Measurements from ENCODE around the gene PLAGL1.
"Not testable (repeated sequence)": the region's sequence is repeated elsewhere in the genome, so short reads cannot be mapped to it uniquely, and the experiment has no call there.

PLAGL1 gene, protein sequence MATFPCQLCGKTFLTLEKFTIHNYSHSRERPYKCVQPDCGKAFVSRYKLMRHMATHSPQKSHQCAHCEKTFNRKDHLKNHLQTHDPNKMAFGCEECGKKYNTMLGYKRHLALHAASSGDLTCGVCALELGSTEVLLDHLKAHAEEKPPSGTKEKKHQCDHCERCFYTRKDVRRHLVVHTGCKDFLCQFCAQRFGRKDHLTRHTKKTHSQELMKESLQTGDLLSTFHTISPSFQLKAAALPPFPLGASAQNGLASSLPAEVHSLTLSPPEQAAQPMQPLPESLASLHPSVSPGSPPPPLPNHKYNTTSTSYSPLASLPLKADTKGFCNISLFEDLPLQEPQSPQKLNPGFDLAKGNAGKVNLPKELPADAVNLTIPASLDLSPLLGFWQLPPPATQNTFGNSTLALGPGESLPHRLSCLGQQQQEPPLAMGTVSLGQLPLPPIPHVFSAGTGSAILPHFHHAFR

DNA sequence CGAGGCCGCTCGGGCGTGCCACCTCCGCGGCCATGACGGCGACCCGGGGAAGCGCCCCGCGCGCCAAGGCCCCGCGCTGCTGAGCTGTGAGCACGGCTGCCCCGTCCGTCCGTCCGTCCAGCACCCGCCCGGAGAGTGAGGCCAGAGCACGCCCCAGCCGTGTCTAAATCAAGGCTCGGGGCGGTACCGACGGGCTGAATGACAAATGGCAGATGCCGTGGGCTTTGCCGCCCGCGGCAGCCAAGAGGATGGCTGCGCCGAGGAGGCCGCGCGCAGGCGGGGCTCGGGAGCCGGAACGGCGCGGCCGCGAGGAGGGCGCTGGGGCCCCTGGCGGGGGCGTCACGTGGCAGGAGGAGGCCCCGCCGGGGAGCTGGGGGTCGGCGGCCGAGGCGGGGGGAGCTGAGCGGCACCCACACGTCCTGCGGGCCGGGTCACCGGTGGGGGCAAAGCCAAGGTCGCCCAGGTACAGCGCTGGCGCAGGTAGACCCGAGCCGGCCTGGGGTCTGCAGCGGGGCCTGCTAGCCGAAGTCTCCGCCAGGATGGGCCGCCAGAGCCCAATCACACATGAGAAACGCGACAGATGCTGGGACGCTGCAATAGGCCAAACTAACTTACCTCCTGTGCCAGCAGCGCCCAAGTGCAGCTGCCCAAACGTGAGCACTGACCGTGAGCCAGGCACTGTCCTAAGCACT is at the start of gene PLAGL1:
PLAGL1 (minus strand) TSS at position 140 of the 692 bp plus-strand sequence. CDS start 60,123 bp downstream, outside the sequence.
- DNase-seq = peak in 1 of 2 donors; percentile 17

DNA sequence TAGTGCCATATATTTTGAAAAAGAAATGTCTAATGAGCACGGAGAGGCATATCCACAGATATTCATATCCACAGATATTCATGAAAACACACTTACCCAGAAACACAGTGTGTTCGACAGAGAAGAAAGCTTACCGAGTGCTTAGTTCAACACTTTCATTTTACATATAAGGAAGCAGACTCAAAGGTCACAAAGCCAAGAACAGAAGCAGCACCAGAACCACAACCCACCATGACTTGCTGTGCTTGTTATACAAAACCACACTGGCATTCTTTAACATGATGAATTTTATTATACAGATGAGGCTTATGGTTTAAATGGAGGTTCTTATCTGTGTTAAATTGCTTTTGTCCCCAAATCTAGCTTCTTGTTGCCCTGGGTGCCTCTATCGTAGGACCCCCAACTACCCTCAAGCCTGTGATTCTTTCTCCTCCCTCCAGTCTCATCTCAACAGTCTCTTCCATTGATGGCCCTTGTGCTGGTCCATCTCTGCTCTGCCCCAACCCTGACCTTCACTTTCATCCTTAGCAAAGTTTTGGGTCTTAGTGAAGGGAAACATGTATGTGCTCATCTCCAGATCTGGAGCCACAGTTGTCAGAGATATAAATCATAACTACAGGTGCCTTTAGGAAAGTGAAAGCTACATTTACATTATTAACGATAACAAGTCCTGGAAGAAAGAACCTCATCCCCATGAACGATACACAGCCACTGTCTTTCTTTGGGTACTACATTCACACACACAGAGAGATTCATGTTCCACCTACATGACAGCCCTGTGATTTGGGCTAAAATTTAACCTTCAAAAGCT is 47.3 kb upstream of the PLAGL1 start:
- DNase-seq = peak in 1 of 2 donors; percentile 73

DNA sequence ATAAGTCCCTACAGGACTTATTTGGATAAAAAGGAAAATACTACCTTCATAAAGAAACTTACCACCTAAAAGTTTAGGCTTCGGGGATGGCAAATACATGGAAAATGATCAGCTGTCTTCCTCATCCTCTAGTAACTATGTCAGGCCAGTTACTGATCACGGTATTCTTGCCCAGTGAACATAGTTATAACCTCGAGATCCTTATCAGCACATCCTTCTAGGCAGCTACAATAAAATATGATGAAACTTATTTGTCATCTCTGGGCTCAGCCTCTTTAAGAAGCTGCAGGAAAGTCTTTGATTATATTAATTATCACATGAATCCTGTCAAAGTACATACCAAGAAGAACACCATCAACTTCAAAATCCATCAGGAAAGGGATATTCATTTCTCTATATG is 45.5 kb upstream of the PLAGL1 start:
- DNase-seq = peak in 1 of 2 donors; percentile 34

DNA sequence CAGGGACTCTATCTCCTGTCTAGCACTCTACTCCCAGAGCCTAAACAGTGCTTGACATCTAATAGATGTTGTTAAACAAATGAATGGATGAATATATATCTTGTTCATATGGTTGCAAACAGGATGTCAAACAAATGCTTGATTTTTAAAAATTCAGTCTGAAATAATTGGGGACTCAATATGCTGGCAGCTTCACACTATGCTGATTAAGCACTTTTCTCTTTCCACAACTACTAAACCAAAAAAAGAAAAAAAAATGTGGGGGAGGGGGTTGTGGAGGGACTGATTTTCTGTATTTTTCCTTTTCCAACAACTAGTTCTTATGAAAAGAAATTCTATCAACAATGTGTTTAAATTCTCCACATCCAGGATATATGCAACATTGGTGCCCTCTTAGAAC is 44.4 kb upstream of the PLAGL1 start:
- no peak for DNase-seq

DNA sequence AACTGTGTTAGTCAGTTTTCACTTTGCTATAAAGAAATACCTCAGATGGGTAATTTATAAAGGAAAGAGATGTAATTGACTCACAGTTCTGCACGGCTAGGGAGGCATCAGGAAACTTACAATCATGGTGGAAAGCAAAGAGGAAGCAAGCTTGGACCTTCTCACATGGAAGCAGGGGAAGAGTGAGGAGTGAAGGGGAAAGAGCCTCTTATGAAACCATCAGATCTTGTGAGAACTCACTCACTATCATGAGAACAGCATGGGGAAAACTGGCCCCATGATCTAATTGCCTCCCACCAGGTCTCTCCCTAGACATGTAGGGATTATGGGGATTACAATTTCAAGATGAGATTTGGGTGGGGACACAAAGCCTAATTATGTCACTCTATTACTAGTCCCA is 41.3 kb upstream of the PLAGL1 start:
- no peak for DNase-seq

DNA sequence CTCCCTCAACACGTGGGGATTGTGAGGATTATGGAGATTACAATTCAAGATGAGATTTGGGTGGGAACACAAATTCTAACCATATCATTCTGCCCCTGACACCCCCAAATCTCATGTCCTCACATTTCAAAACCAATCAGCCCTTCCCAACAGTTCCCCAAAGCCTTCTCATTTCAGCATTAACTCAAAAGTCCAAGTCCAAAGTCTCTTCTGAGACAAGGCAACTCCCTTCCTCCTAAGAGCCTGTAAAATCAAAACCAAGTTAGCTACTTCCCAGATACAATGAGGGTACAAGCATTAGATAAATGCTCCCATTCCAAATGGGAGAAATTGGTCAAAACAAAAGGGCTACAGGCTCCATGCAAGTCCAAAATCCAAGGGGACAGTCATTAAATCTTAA is 39.6 kb upstream of the PLAGL1 start:
- DNase-seq = no peak

DNA sequence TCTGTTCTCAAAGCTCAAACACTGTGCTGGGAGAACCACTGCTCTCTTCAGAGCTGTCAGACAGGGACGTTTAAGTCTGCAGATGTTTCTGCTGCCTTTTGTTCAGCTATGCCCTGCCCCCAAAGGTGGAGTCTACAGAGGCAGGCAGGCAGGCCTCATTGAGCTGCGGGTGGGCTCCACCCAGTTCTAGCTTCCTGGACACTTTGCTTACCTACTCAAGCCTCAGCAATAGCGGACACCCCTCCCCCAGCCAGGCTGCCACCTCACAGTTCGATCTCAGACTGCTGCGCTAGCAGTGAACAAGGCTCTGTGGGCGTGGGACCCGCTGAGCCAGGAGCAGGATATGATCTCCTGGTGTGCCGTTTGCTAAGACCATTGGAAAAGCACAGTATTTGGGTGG is 38.6 kb upstream of the PLAGL1 start:
- DNase-seq = not testable (repeated sequence)

DNA sequence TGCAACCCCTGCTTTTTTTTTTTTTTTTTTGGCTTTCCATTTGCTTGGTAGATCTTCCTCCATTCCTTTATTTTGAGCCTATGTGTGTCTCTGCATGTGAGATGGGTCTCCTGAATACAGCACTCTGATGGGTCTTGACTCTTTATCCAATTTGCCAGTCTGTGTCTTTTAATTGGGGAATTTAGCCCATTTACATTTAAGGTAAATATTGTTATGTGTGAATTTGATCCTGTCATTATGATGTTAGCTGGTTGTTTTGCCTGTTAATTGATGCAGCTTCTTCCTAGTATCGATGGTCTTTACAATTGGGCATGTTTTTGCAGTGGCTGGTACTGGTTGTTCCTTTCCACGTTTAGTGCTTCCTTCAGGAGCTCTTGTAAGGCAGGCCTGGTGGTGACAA is 36.9 kb upstream of the PLAGL1 start:
- not testable (repeated sequence) for DNase-seq

DNA sequence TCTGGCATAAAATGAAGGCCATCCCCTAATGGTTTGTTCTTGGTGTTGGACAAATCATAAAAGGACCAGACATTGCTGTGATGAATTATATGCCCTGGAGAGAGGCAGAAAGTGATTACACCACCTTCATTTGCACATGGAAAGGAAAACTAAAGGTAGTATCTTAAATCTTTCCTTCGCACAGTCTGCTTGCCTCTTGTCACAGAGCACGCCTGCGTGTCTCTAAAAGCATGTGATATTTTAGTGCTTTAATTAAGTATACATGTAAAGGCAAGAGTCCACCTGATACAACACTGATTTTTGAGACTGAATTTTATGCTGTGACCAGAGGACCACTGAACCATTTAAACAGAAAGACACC is 28.8 kb upstream of the PLAGL1 start:
- no peak for DNase-seq

DNA sequence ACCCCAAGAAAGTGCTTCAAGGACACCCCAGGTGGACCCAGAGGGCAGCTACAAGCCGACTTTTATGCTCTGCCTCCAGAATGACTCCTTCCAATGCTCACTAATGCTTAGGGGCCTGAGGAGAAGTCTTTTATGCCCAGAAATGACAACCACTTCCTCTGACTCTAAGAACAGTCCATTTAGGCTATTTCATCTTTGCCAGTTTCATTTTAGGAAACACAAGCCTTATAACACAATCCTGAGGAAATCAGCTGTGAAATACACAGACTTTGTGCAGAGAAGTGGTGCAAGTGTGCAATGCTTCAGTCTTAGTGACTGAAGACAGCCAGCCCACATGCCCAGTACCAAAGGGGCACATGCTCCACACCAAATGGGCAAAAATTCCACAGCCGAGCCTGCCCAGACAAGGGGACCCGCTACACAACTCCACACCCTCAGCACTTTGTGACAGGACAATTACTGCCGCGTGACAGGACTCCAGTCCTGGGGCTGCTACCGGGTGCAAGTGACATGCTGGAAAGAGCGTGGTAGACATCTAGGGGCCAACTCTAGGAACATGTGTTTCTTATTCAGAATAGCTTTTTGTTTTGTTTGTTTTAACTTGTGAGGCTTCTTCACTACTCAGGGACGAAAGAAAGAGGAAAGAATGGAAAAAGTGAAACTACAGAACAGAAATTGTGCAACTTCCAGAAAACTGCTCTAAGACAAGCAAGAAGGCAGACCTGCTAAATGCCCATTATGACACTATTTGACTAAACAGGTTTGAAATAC is 28.2 kb upstream of the PLAGL1 start:
- DNase-seq = peak; percentile 9 to 67

DNA sequence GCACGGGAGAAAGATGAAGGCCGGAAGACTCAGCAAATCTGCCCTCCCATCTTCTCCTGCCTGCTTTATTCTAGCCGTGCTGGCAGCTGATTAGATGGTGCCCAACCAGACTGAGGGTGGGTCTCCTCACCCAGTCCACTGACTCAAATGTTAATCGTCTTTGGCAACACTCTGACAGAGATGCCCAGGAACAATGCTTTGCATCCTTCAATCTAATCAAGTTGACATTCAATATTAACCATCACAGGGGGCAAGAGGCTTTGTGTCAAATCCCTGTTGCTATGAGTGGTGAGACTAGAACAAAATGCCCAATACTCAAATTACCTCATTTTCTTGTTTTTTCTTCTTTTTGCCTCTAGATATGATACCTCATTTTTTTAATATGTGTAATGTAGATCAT is 27.4 kb upstream of the PLAGL1 start:
- no peak for DNase-seq

DNA sequence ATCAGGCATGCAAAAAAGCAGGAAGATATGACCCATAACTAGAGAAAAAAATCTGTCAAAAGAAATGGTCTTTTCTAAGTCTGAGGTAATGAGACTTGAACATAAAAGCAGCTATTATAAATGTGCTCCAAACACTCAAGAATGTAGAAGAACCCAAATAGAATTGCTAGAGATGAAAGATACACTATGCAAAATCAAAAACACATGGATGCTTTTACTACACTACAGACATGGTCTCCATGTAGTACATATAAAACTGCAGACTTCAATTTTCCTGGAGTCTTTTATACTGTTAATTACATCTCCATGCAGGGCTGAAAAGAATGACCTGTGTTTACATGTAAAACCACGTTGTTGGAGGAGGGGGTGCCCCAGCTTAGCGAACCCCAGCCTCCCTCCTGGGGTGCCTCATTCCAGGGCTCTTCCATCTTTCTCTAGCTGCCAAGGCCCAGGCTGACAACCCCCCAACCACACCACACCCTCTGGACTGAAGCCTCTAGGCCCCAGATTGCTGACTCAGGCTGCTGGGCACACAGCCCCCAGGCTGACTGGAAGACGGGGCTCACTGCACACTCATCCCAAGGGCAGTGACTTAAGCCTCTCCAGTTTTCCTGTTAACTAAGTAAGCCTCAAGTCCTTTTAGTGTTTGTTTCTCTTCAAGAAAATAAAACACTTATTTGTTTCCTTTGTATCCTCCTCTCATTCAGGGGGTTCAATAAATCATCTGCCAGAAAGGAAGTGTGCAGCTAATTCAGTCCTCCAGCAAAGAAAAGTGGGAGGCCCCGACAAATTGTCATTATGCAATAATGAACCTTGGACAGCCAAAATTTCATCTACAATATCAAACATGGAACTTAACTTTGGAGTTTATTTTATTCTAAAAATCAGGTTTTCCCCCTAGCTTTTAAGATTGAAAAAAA is 26.0 kb upstream of the PLAGL1 start:
- peak in 1 of 2 donors; percentile 50 for DNase-seq

DNA sequence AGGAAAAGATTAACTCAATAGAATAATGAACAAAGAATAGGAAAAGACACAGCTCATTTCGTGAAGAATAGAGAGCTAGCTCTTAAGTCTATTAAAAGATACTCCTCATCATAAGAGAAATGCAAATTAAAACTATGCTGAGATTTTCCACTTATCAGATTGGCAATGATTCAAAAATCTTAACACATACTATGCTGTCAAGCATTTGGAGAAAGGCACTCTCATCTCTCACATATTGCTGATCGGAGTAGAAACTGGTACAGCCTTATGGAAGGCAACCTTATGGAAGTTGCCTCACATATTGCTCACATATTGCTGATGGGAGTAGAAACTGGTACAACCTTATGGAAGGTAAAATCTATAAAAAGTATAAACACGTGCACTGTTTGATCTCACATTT is 21.4 kb upstream of the PLAGL1 start:
- DNase-seq = no peak

DNA sequence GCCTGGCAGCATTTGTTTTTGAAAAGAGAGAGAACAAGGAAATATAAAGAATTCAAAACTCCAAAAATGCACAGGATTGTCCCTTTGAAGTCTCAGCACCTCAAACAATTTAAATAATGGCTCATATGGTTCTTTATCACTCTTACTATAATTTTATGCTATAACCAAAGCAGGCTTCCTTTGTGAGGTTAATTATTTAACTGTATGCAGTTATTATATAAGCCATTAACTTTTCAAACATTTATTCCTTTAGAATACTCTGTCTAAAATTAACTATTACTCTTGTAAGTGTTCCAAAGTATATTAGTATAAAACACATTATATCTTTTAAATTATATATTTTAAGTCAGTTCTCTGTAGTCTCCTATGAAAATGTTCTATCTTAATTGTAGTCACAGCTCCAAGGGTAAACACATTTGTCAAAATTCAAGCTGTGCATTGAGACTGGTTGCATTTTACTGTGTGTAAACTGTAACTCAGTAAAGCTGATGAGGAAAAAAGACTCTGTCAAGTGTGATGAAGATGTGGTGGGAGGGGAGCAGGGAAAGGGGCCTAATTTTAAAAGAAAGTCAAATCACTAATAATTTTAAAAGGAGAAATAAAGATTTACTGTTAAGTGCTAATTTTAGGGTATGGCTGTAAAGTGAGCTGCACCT is 20.0 kb upstream of the PLAGL1 start:
- no peak for DNase-seq

DNA sequence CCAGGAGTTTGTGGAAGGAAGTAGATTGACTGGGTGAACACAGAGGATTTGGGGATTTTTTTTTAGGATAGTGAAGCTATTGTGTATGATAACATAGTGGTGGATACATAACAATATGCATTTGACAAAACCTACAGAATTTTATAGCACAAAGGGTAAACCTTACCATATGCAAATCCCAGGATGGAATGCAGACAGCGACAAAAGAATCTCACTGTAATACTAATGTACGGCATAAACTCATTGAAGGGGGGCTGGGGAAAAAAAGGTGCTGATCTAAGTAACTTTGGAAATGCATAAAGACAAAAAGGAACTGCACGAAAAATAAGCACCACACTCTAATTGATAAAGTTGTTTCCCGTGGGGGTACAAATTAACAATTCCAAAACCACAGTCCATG is 15.2 kb upstream of the PLAGL1 start:
- no peak for DNase-seq

DNA sequence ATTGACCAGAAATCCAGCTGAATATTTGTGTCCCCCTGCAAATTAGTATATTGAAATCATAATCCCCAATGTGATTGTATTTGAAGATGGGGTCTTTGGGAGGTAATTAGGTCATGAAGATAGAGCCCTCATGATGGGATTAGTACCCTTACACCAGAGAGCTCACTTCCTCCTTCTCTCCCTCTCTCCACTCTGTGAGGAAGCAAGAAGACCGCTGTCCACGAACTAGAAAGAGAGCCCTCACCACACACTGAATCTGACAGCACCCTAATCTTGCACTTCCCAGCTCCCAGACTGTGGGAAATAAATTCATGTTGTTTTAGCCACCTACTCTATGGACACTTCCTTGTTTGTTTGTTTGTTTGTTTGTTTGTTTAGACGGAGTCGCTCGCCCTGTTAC is 11.9 kb upstream of the PLAGL1 start:
- DNase-seq = peak in 1 of 2 donors; percentile 29

DNA sequence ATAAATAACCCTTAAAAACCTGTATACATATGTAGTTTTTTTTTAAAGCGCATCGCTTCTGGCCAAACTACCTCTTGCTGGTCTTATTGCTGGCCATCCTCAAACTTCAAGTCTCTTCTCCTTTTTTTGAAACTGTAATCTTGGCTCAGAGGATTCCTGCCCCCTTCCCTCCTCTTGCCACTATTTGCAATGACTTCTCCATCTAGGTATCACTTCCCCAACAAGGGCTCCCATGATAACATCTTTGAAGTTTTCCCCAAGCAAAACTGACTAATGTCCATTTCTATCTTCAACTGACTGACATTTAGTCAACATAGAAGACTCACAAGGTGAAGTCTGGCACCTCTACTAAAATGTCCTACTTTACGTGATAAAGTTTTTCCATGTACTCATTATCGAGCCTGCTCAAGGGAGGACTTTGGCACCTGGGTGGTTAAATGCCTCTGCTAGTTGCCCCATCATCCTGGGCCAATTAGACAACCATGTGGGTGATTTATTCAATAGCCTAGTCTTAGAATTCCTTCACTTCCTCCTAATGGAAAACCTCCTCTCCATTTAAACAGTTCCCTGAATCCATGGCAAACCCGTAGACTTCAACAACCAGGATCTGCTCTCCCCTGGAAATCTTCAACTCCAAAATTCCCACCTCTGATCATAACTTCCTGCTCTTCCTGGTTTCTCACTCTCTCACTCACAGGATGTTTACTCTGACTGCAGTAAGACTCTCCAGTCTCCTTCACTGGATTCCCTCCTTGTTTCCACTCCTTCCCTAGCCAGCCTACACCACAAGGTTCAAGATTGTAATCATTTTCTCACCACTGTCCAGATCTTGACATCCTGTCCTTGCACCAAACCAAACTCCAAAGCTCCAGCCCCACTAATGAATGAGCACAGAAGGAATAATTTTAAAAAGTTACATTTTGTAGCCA is 9.4 kb upstream of the PLAGL1 start:
- DNase-seq = no peak

DNA sequence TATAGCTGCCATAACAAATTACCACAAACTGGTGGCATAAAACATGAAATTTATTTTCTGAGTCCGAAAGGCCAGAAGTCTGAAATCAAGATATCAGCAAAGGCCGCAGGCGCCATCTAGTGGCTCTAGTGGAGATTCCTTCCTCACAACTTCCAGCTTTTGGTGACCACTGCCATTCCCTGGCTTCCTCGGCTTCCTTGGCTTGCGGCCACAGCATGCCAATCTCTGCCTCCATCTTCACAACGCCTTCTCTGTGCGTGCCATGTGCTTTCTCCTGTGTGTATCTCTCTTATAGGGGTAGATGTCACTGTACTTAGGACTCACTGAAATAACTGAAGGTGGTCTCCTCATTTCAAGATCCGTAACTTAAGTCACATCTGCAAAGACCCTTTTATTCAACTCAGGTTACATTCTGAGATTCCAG is 5.4 kb upstream of the PLAGL1 start:
- DNase-seq = peak; percentile 28 to 68

DNA sequence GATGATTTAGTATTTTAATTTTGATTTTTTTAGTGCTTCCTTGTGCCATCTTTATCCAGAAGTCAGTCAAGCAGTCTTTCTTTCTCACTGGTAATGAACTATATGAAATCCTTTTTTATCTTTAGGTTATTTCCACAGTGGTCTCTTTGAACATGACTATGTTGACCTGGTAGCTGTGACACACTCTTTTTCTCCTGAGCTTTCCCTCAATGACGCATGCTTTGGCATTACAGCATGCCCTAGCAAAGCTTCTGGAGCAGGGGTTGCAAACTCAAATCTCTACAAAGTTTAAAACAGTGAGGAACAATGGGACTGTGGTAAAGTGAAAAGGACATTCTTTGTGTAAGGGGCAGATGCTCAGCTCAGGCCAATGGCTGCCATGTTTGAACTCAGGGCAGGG is 4.5 kb upstream of the PLAGL1 start:
- no peak for DNase-seq

DNA sequence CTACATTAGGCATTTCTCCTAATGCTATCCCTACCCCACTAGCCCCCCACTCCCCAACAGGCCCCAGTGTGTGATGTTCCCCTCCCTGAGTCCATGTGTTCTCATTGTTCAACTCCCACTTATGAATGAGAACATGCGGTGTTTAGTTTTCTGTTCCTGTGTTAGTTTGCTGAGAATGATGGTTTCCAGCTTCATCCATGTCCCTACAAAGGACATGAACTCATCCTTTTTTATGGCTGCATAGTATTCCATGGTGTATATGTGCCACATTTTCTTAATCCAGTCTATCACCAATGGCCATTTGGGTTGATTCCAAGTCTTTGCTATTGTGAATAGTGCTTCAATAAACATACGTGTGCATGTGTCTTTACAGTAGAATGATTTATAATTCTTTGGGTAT is 1.6 kb upstream of the PLAGL1 start:
- DNase-seq = not testable (repeated sequence)

All from bone marrow (tissue), 2 donors.